ENCODE measurements around the gene RRP36. TPM values are rescaled to one million over a fixed set of nuclear protein-coding genes. Genes with fewer than 3 reads are reported as not detected.

Gene RRP36
- total RNA-seq, 1 donor from 2014 or later = 58.9 TPM

DNA sequence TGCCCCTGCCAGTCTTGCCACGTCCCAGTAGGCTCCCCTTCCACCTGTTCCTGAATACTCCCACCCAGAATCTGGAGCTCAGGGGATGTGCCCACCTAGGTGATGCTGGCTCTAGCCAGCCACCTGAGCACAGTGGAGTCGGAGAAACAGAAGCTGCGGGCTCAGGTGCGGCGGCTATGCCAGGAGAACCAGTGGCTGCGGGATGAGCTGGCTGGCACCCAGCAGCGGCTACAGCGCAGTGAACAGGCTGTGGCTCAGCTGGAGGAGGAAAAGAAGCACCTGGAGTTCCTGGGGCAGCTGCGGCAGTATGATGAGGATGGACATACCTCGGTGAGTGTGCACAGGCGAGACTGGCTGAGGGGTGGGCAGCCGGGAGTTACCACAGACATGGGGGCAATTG lies 41.4 kb downstream of the RRP36 start:
- no peak for DNase-seq (ENCODE audit: low read depth in 2 of 2)

DNA sequence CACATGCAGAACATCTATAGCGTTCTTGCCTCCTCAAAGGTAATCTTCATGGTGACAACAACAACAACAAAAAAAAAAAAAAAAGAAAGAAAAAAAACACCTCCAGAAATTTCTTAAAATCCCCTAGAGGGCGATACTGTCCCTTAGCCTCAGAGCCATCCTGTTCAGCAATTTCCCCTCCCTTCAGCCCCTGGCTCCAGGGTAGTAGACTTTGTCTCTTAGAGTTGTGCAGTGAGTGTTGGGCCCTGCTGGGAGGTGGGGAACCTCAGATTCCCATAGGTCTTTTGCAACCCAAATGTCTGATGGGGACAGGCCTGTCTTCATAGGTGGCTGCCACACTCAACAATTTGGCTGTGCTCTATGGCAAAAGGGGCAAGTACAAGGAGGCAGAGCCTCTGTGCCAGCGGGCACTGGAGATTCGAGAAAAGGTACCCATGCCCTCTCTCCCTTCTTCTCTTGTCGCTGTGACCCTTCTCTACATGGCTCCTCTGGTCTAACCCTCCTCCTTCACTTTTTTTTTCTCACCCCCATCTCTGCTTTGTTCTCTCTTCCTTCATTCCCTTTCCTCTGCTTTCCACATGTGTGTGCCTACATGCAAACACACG lies 48.7 kb downstream of the RRP36 start:
- DNase-seq (ENCODE audit: low read depth in 2 of 2) = peak; percentile 55 to 78

DNA sequence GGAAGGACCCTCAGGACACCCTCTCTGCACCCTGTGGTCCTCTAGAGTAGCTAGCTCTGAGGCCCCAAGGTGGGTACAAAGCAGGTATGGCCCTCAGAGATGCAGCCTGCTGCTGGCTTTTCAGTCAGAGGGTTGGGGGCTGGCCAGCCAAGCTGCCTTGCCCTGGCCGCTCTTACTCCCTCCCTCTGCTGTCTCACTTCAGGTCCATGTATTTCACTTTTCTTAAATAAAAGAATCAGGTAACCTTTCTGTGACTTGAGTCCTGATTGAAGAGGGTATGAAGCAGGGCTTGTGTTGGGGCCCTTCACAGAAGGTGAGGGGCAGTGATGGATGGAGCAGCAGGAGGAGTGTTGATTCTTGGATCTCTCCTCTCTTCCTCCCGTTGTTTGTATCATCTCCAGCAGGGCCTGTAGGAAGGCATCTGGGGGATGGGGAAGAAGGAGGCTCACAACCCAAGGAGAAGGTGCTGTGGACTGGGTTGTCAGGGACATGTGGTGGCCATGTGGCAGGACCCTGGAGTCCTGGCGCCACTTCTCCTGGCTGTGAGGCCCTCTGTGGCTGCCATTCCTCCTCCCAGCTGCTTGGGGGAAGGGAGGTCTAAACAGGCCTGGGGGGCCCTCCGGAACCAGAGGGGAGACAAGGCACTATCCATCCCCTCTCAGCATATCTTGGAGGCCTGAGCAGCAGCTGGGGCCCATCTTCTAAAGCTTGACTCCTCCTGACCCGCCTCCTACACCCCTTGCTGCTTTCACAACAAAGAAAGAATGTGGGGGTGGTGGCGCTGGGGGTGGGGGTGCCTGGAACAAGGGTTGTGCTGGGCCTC lies 53.6 kb downstream of the RRP36 start:
- DNase-seq (ENCODE audit: low read depth in 2 of 2) = no peak

DNA sequence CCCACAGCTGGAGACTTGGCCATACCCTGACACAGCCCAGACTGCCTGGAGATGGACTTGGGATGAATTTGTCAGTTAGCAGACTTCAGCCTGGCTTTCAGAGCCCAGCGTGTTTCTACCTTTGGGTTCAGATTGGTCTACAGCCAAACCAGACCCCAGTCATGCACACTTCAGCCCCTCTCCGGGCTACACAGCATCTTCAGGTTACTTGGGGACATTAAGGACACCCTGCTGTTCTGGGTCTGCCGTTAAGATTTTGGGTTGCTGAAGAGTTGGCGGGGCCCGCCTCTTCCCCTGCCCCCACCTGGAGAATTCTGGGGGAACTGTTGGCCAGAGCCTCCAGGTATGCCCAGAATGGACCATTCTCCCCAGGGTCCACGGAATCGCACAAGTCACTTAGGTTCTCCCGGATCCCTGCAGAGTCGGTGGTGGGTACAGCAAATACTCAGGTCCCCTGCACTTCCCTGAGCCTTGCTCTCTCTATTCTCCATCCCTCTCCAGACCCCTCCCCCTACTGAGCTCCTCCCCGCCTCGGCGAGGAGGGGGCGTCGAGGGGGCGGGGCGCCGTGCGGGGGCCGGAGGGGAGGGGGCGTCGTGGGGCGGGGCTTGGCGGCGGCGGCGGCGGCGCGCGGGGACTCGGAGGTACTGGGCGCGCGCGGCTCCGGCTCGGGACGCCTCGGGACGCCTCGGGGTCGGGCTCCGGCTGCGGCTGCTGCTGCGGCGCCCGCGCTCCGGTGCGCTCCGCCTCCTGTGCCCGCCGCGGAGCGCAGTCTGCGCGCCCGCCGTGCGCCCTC lies 54.4 kb downstream of the RRP36 start, which contains the start of gene PTK7:
PTK7 (plus strand) TSS at position 645 of the 794 bp plus-strand sequence. CDS start 175 bp downstream, outside the sequence.
- DNase-seq (ENCODE audit: low read depth in 2 of 2) = peak; percentile 19 to 62

DNA sequence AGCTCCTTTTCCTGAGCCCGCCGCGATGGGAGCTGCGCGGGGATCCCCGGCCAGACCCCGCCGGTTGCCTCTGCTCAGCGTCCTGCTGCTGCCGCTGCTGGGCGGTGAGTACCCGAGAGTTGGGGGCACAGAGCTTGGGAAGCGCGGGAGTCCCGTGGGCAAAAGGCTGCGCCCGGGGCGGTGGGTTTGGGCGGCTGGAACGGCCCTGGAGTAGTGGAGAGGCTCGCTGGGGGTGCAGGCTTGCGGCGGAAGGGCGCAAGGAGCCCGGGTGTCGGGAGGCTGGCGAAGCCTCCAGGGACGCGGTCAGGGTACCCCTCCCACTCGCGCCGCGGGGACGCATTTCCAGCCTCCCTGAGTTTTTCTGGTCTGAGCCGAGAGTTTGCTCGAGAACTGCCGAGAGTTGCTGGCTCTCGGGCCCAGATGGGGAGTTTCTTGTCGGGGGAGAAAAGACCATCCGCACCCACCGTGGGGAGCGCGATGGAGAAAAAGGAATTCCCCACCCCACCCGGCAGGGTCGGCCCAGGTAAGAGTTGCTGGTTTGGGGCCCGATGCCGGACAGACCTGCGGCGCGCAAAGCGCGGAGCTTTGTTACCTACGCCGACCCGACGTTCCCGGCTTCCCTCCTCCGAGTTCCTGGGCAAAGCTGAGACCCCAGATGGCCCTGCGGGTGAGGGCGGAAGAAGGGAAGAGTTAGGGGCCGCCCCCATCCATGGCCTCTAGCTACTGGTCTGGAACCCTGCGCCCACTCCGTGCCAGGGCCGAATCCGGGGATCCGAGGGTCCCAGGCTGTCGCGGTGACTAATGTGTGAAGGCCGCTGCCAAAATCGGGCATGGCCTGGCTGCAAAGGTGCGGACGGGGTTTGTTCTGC lies 55.3 kb downstream of the RRP36 start:
- DNase-seq (ENCODE audit: low read depth in 2 of 2) = peak in 1 of 2 donors; percentile 17

DNA sequence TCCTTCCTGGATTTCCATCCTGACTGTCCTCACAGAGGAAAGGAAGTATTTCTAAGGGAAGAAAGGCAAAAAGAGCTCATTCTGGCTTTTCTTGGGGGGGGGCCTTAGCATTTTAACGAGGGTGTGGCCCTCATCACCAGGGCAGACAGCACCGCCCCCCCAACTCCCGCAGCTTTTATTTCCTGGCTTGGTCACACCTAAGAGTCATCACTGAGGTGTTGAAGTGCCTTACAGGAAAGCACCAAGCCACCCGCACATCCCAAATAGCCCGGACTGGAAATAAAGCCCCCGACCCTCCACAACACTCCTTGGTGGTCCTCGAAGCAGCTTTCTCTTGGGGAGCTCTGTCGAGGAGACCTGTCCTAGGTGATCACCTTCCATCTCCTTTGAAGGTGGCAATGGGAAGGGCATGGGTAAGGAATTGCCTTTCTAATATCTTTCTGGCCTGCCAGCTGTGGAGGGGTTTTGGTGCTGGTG lies 55.9 kb downstream of the RRP36 start:
- no peak for DNase-seq (ENCODE audit: low read depth in 2 of 2)

DNA sequence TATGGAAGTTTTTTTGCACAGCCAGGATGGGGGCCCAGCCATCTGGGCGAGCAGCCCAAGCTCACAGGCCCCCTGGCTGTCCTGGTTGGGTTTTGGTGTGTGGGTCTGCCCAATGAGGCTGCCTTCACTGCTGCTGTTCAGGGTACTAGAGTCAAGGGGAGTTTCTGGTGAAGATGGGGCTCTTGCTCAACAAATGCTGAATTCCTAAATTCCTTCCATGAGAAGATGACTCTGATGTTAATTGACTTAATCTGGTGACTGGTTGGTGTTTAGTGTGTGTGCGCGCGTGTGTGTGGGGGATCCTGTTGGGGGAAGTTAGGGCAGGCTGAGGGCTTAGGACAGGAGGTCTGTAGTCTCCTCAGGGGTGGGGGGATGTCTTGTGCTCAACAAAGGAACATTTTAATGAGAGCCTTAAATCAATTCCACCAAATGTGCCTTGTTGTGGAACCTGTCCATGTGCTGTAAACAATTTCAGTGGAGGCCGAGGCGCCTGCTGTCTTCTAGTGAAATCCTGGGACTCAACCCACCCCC lies 56.6 kb downstream of the RRP36 start:
- DNase-seq (ENCODE audit: low read depth in 2 of 2) = no peak

DNA sequence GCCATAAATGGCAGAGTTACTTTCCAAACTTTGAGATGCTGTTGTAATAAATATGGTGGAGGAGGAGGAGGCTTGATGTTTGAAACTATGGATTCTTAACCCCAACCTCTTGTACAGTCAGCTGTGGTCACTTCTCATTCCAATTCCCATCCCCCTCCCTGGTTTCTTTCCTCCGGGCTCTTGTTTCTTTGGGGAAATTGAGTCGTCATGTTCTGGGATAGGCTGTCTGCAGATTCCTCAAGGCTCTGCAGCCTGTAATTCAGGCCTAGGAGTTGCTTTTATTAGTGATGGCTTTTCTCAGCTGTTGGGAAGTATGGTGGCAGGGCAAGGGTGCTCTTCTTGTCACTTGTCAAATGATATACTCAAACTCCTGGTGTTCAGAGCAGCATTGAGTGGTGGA lies 57.3 kb downstream of the RRP36 start:
- DNase-seq (ENCODE audit: low read depth in 2 of 2) = no peak

Other genes with a start within 250 kb of the RRP36 start
- 2.8 and 5.6 TPM in 2 replicates for gene BICRAL, start 239.6 kb upstream of the RRP36 start, total RNA-seq
- gene RPL7L1, start 142.0 kb upstream of the RRP36 start, total RNA-seq = 76.5 and 91.5 TPM in 2 replicates
- gene PTCRA, start 105.6 kb upstream of the RRP36 start, total RNA-seq = not detected in 2 replicates
- gene CNPY3, start 92.1 kb upstream of the RRP36 start, total RNA-seq = 16.6 and 38.1 TPM in 2 replicates
- gene GNMT, start 60.9 kb upstream of the RRP36 start, total RNA-seq = under 0.01 TPM in 1 of 2 replicates, not detected in the other
- gene PEX6, start 42.4 kb upstream of the RRP36 start, total RNA-seq = 6.3 and 19.2 TPM in 2 replicates
- 19.2 and 22.0 TPM in 2 replicates for gene PPP2R5D, start 37.1 kb upstream of the RRP36 start, total RNA-seq
- gene MEA1, start 7.7 kb upstream of the RRP36 start, total RNA-seq = 33.3 and 47.0 TPM in 2 replicates
- 104 and 126 TPM in 2 replicates for gene KLHDC3, start 7.4 kb upstream of the RRP36 start, total RNA-seq
- 15.0 and 19.4 TPM in 2 replicates for gene CUL7, start 32.2 kb downstream of the RRP36 start, total RNA-seq
- gene MRPL2, start 37.8 kb downstream of the RRP36 start, total RNA-seq = 9.4 and 11.3 TPM in 2 replicates
- gene KLC4, start 38.0 kb downstream of the RRP36 start, total RNA-seq = 13.1 and 19.2 TPM in 2 replicates
- 17.2 and 26.8 TPM in 2 replicates for gene PTK7, start 54.7 kb downstream of the RRP36 start, total RNA-seq
- gene SRF, start 149.6 kb downstream of the RRP36 start, total RNA-seq = 8.3 and 12.7 TPM in 2 replicates
- 11.6 and 19.6 TPM in 2 replicates for gene CUL9, start 160.6 kb downstream of the RRP36 start, total RNA-seq
- gene DNPH1, start 207.9 kb downstream of the RRP36 start, total RNA-seq = 26.8 and 50.3 TPM in 2 replicates
- gene TTBK1, start 221.9 kb downstream of the RRP36 start, total RNA-seq = under 0.01 TPM in 1 of 2 replicates, not detected in the other